ENCODE results near the gene HIGD2A.

DNA sequence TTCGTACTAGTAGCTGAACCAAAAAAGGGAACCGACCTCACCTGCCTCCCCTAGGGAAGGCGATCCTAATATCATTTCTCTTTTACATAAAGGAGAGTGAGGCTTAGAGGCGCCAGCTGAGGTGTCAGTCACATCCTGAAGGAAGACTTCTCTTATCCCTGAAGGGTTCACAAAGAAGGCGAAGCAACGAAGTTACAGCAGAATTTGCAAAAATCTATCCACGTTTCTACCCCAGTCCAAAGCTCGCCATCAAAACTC lies 26.4 kb upstream of the HIGD2A start:
- TF ChIP-seq, protein P1, sequence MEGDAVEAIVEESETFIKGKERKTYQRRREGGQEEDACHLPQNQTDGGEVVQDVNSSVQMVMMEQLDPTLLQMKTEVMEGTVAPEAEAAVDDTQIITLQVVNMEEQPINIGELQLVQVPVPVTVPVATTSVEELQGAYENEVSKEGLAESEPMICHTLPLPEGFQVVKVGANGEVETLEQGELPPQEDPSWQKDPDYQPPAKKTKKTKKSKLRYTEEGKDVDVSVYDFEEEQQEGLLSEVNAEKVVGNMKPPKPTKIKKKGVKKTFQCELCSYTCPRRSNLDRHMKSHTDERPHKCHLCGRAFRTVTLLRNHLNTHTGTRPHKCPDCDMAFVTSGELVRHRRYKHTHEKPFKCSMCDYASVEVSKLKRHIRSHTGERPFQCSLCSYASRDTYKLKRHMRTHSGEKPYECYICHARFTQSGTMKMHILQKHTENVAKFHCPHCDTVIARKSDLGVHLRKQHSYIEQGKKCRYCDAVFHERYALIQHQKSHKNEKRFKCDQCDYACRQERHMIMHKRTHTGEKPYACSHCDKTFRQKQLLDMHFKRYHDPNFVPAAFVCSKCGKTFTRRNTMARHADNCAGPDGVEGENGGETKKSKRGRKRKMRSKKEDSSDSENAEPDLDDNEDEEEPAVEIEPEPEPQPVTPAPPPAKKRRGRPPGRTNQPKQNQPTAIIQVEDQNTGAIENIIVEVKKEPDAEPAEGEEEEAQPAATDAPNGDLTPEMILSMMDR (IDR thresholded peaks at IDR 0.05), result no peak
- no peak for TF ChIP-seq POLR2A (IDR thresholded peaks at IDR 0.05)
- no peak for TF ChIP-seq EP300 (IDR thresholded peaks at IDR 0.05)
